Astrocyte of the cerebellum (primary cell): ENCODE data around the gene NOX4.

ENCODE experiments used
- DNase-seq: peaks from one replicate; pipeline ENCODE4 v3.0.0-alpha.2; 2011; ENCODE audit warnings: low read depth
- H3K4me3 ChIP-seq: 2 replicates; pipeline ENCODE4 v1.5.1; 2011; ENCODE audit warnings: mild to moderate bottlenecking, low read depth, low read length, moderate library complexity
- CTCF ChIP-seq: IDR thresholded peaks from 2 replicates; pipeline ENCODE4 v1.5.1; 2012; ENCODE audit warnings: low read length, low read depth, moderate library complexity, mild to moderate bottlenecking; ENCODE audit errors: missing control alignments
- in situ Hi-C: cut with HindIII; loops from 2 replicates; pipeline ENCODE4 v1.10.0; 2017; ENCODE audit warnings: low sequenced_read_pairs

The NOX4 gene

GRCh38 chr11:89521792-89522191, 30.6 kb upstream of the NOX4 start:
- in situ Hi-C loops, result no loop called here
- no peak overlapping the region for H3K4me3 ChIP-seq
- no peak for TF ChIP-seq CTCF
- DNase-seq, result no peak

DNA sequence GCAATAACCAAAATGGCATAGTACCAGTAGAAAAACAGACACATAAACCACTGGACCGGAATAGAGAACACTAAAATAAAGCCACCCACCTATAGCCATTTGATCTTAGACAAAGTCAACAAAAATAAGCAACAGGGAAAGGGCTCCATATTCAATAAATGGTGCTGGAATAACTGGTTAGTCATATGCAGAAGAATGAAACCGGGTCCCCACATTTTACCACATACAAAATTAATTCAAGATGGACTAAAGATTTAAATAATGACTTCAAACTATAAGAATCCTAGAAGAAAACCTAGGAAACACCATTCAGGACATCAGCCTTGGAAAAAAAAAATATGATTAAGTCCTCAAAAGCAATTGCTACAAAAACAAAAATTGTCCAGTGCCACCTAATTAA, 30.1 kb upstream of the NOX4 start:
- in situ Hi-C loops, result no loop called here
- TF ChIP-seq CTCF, result no peak
- no peak overlapping the region for H3K4me3 ChIP-seq
- peak; percentile 2 for DNase-seq

DNA sequence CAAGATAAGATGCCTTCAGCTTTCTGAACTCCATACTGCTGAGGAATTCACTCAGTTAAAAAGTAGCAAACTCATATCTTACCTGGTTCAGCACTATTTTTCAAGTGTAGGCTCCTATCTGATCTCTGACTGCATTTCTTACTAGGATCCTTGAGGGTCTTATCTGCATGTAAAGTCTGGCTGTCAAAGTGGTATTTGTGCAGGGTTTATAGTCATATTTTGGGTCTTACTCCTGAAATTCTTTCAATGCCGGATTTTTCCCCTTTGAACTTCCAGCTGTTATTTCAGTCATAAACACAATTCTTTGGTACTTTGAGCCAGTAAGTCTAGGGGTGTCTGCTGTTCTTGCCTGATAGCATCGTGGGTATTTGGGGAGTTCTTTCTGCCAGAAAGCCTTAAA, 25.3 kb upstream of the NOX4 start:
- DNase-seq, result no peak
- in situ Hi-C loops, result no loop called here
- no peak for TF ChIP-seq CTCF
- H3K4me3 ChIP-seq, result no peak overlapping the region

- in situ Hi-C loops, result no loop called here
- no peak for TF ChIP-seq CTCF
- H3K4me3 ChIP-seq, result no peak overlapping the region
- no peak for DNase-seq
These were observed 17.4 kb upstream of the NOX4 start for GRCh38 chr11:89508544-89508943.

GRCh38 chr11:89504270-89504669, 13.1 kb upstream of the NOX4 start:
- no peak for TF ChIP-seq CTCF
- no peak for DNase-seq
- in situ Hi-C loops, result no loop called here
- no peak overlapping the region for H3K4me3 ChIP-seq

- in situ Hi-C loops, result no loop called here
- no peak for TF ChIP-seq CTCF
- H3K4me3 ChIP-seq, result no peak overlapping the region
- DNase-seq, result no peak
These were observed 12.2 kb upstream of the NOX4 start for GRCh38 chr11:89503422-89503821.

- TF ChIP-seq CTCF, result no peak
- in situ Hi-C loops, result no loop called here
- H3K4me3 ChIP-seq, result no peak overlapping the region
- DNase-seq, result no peak
These were observed 11.1 kb upstream of the NOX4 start for GRCh38 chr11:89502301-89502700.
